Progenitor cell of endocrine pancreas (in vitro differentiated cells): ENCODE results near the gene DNAI1. TPM values are rescaled to one million over a fixed set of nuclear protein-coding genes. Genes with fewer than 3 reads are reported as not detected.

ENCODE experiments used
- DNase-seq: peaks from one replicate; pipeline ENCODE4 v3.0.0; 2021; ENCODE audit warnings: low spot score; ENCODE audit not compliant: unreplicated experiment
- H3K27ac Mint-ChIP-seq: 2 replicates; pipeline ENCODE4 v1.8.0; 2021; ENCODE audit warnings: mild to moderate bottlenecking, moderate library complexity, mixed read lengths
- H3K27me3 Mint-ChIP-seq: 2 replicates; pipeline ENCODE4 v1.8.0; 2021; ENCODE audit warnings: mixed read lengths
- H3K36me3 Mint-ChIP-seq: 2 replicates; pipeline ENCODE4 v1.8.0; 2022; ENCODE audit warnings: mixed read lengths; ENCODE audit not compliant: insufficient read depth
- H3K4me1 Mint-ChIP-seq: 2 replicates; pipeline ENCODE4 v1.8.0; 2021; ENCODE audit warnings: low read depth, mixed read lengths
- H3K4me3 Mint-ChIP-seq: 2 replicates; pipeline ENCODE4 v1.8.0; 2021; ENCODE audit warnings: low read depth, mild to moderate bottlenecking, moderate library complexity, mixed read lengths
- H3K9me3 Mint-ChIP-seq: 2 replicates; pipeline ENCODE4 v1.8.0; 2021; ENCODE audit warnings: low read depth, mixed read lengths
- CTCF ChIP-seq: fragments of 200-600 bp; sonication (generic); IDR thresholded peaks from one replicate; pipeline ENCODE4 v1.5.0; 2021; ENCODE audit warnings: antibody characterized with exemption, mild to moderate bottlenecking; ENCODE audit not compliant: unreplicated experiment
- long read RNA-seq: library from polyadenylated mRNA; unstranded; transcript quantifications from one replicate; pipeline ENCODE4 v2.0.0, GENCODE V29; 2020
- total RNA-seq: library from RNA; stranded (reverse); gene quantifications from 2 replicates; pipeline ENCODE4 v1.2.1, GENCODE V29; 2021

The DNAI1 gene
- total RNA-seq = 1.2 and 3.5 TPM in 2 replicates
- long read RNA-seq, partial matches to known transcripts = 0 of 3 reads
- long read RNA-seq, other reads (novel, unspliced or antisense) = 3 of 3 reads

- Mint-ChIP-seq H3K36me3 (no peaks in the 10 kb centered on the region), H3K27me3 (peaks cover 16% of the 10 kb centered on the region), H3K4me1 (peaks cover 27% of the 10 kb centered on the region), H3K9me3 (no peaks in the 10 kb centered on the region), H3K4me3 (peak within 1 kb of the TSS; percentile 89), H3K27ac (peak within 1 kb of the TSS; percentile 97)
- peak; percentile 99 for DNase-seq
- no peak for TF ChIP-seq CTCF
Measured at GRCh38 chr9:34458013-34458958, at the start of gene DNAI1, which contains the start of gene FAM219A. DNAI1 (plus strand) TSS chr9:34458805; CDS start chr9:34459006, 201 bp downstream. FAM219A (minus strand) TSS chr9:34458570; CDS start chr9:34458263, 307 bp downstream.

DNA sequence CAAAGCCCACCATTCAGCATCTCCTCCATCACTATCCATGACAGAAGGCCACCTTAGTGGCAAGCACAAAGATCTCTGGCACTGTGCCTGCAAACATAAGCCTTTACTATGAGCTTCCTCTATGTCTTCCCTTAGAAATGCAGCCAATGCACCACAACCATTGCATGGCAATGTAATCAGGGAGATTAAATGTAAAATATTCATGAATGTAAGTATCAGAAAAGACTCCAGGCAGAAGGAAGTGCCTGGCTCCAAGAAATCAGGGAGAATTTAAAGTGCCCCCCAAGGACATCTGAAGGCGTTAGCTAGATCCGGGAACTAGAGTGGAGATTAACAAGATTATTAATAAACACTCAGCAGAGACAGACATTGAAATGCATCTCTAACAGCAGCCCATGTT lies 49.5 kb upstream of the DNAI1 start:
- Mint-ChIP-seq H3K9me3 (no peaks in the 10 kb centered on the region), H3K4me3 (no peak overlapping the region), H3K4me1 (no peaks in the 10 kb centered on the region), H3K27me3 (peaks cover 2% of the 10 kb centered on the region), H3K36me3 (no peaks in the 10 kb centered on the region), H3K27ac (no peak overlapping the region)
- DNase-seq = no peak
- TF ChIP-seq CTCF = no peak

DNA sequence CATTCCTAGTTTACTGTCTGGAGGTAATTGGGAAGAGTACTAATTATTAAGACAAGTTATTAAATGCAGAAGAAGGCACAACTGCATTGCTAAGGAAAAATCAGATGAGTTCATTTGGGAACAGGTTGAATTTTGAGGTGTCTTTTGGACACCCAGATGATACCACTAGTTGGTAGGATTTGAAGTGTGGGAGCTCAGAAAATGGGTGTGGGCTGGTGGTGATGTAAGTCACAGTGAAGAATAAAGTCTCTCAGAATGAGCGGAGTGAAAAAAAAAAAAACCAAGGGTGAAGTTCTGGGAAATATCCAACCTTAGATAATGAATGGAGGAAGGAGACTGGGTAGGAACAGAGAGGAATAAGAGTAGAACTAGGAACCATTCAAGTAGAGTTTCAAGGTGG lies 46.3 kb upstream of the DNAI1 start:
- peaks cover 2% of the 10 kb centered on the region for H3K27me3 Mint-ChIP-seq
- no peak overlapping the region for H3K27ac Mint-ChIP-seq
- H3K4me3 Mint-ChIP-seq = no peak overlapping the region
- no peak for DNase-seq
- TF ChIP-seq CTCF = no peak
- no peaks in the 10 kb centered on the region for H3K4me1 Mint-ChIP-seq
- H3K36me3 Mint-ChIP-seq = no peaks in the 10 kb centered on the region
- H3K9me3 Mint-ChIP-seq = no peaks in the 10 kb centered on the region

GRCh38 chr9:34413231-34413852 lies 45.3 kb upstream of the DNAI1 start:
- no peak for TF ChIP-seq CTCF
- no peak overlapping the region for H3K27ac Mint-ChIP-seq

DNA sequence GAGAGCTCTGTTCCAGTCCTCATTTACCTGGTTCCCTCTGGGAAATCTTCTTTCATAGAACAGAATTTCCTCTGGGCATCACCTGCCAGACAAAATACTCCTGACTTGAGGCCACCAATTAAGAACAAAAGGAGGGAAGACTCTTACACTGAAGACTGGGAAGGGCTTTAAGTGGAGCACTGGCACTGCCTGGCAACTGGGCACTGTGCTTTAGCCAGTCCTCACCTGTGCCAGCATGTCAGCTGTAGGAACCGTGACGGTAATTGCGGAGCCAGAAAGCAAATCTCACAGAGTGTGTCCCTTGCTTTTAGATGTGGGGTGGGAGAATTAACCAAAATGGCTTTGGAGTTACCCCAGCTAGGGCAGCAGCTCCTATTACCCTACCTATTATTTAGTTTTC lies 40.9 kb upstream of the DNAI1 start:
- Mint-ChIP-seq H3K9me3 (no peaks in the 10 kb centered on the region), H3K4me1 (no peaks in the 10 kb centered on the region), H3K36me3 (no peaks in the 10 kb centered on the region), H3K4me3 (no peak overlapping the region), H3K27me3 (no peaks in the 10 kb centered on the region), H3K27ac (no peak overlapping the region)
- DNase-seq = no peak
- no peak for TF ChIP-seq CTCF

More at GRCh38 chr9:34413231-34413852, 45.3 kb upstream of the DNAI1 start:
- no peak overlapping the region for H3K4me3 Mint-ChIP-seq
- no peaks in the 10 kb centered on the region for H3K9me3 Mint-ChIP-seq
- H3K36me3 Mint-ChIP-seq = no peaks in the 10 kb centered on the region
- peaks cover 2% of the 10 kb centered on the region for H3K27me3 Mint-ChIP-seq
- no peaks in the 10 kb centered on the region for H3K4me1 Mint-ChIP-seq
- DNase-seq = peak; percentile 64
